ENCODE data around the gene MAPRE2.
"Not testable (repeated sequence)": the region's sequence is repeated elsewhere in the genome, so short reads cannot be mapped to it uniquely, and the experiment has no call there.

DNA sequence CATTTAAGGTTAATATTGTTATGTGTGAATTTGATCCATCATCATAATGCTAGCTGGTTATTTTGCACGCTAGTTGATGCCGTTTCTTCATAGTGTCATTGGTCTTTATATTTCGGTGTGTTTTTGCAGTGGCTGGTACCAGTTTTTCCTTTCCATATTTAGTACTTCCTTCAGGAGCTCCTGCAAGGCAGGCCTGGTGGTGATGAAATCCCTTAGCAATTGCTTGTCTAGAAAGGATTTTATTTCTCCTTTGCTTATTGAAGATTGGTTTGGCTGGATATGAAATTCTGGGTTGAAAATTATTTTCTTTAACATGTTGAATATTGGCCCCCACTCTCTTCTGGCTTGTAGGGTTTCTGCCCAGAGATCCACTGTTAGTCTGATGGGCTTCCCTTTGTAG, 109.0 kb downstream of the MAPRE2 start:
- not testable (repeated sequence) for TF ChIP-seq POLR2A (IDR thresholded peaks at IDR 0.05; ENCODE audit: low read depth)
- TF ChIP-seq, protein P1, sequence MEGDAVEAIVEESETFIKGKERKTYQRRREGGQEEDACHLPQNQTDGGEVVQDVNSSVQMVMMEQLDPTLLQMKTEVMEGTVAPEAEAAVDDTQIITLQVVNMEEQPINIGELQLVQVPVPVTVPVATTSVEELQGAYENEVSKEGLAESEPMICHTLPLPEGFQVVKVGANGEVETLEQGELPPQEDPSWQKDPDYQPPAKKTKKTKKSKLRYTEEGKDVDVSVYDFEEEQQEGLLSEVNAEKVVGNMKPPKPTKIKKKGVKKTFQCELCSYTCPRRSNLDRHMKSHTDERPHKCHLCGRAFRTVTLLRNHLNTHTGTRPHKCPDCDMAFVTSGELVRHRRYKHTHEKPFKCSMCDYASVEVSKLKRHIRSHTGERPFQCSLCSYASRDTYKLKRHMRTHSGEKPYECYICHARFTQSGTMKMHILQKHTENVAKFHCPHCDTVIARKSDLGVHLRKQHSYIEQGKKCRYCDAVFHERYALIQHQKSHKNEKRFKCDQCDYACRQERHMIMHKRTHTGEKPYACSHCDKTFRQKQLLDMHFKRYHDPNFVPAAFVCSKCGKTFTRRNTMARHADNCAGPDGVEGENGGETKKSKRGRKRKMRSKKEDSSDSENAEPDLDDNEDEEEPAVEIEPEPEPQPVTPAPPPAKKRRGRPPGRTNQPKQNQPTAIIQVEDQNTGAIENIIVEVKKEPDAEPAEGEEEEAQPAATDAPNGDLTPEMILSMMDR (IDR thresholded peaks at IDR 0.05) = not testable (repeated sequence)
